Lower leg skin (tissue), 4 donors: ENCODE data around the gene CACYBP. TPM values are rescaled to one million over a fixed set of nuclear protein-coding genes. Genes with fewer than 3 reads are reported as not detected.

Source experiments
- DNase-seq, 2 donors: peaks; one replicate each; pipeline ENCODE4 v3.0.0-alpha.2; 2019; ENCODE audit warnings: low spot score in 2 of 2
- H3K4me3 ChIP-seq: fragments of 200-600 bp; sonication (generic); 2 replicates; pipeline ENCODE4 v1.5.1; 2017; ENCODE audit warnings: mild to moderate bottlenecking, low read depth; ENCODE audit not compliant: poor library complexity, severe bottlenecking
- CTCF ChIP-seq, 3 donors: fragments of 450-650 bp; IDR thresholded peaks; one replicate each; pipeline ENCODE4 v1.5.1; 2016; ENCODE audit warnings: antibody characterized with exemption in 3 of 3, mild to moderate bottlenecking in 3 of 3, moderate library complexity in 2 of 3
- POLR2A ChIP-seq, 2 donors: fragments of 450-650 bp; IDR thresholded peaks; one replicate each; pipeline ENCODE4 v1.6.1; 2016 to 2017; ENCODE audit warnings: antibody characterized with exemption in 2 of 2, mild to moderate bottlenecking in 1 of 2, moderate library complexity in 1 of 2
- WGBS, 2 donors: methylation state at CpG; one replicate each; pipeline ENCODE4 v1.1.5; 2018; 5-methylcytosine and 5-hydroxymethylcytosine counted together
- intact Hi-C: fragments of 100-400 bp; cut with DNase I; formaldehyde crosslinking; loops from one replicate; pipeline ENCODE4 v1.15.0; 2023; ENCODE audit warnings: low total_unique reads
- total RNA-seq, 4 donors: library from RNA; depleted of rRNA; stranded (reverse); fragments of >200 nt; gene quantifications; one replicate each; pipeline ENCODE4 v1.1.0, GENCODE V29; 2016

Gene CACYBP
- total RNA-seq, 4 donors from 2014 or later = 53.4 to 80.9 (median 57.9) TPM

DNA sequence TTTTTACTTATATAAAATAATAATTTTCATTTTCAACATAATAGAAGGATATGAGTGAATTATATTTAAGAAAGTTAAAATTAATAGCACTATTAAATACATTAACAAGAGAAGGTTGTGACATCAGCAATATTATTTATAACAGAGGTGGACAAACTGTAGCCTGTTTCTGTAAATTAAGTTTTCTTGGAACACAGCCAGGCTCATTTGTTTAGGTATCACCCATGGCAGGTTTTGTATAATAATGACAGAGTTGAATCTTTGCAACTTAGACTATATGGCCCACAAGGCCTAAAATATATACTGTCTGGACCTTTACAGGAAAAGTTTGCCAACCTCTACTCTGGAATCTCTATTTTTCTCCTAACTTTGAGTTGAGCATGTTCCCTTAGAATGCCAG is 42.8 kb upstream of the CACYBP start:
- DNase-seq = no peak
- no peak overlapping the region for H3K4me3 ChIP-seq
- intact Hi-C loops = no loop called here
- TF ChIP-seq POLR2A (IDR thresholded peaks at IDR 0.05) (no peak), CTCF (IDR thresholded peaks at IDR 0.05) (no peak)

DNA sequence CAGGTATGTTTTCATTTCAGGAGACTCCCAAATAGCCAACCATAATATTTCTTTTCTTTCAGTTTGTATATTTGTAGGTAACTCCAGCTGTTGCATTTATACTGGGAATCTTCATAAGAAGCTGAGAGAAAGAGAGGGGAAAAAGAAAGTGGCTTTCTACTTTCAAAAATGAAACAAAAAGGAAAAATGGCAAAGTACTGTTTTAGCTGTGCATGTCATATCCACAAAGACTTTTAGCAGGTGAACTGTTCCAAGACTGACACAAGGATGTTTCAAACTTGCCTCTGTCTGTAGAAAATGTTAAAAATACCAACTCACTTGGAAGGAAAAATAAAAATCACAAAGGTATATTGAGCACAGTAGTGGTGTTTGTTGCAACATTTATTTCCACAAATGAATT is 41.9 kb upstream of the CACYBP start:
- no peak overlapping the region for H3K4me3 ChIP-seq
- DNase-seq = no peak
- intact Hi-C loops = no loop called here
- TF ChIP-seq CTCF (IDR thresholded peaks at IDR 0.05) (no peak), POLR2A (IDR thresholded peaks at IDR 0.05) (no peak)

GRCh38 chr1:174958396-174958795 is 41.4 kb upstream of the CACYBP start:
- TF ChIP-seq POLR2A (IDR thresholded peaks at IDR 0.05) (no peak), CTCF (IDR thresholded peaks at IDR 0.05) (no peak)
- intact Hi-C loops = no loop called here
- no peak for DNase-seq
- H3K4me3 ChIP-seq = no peak overlapping the region
- 76 to 80% methylated on average over 1 of the region's 1 CpG for WGBS, 2 donors

GRCh38 chr1:174960362-174960761 is 39.4 kb upstream of the CACYBP start:
- DNase-seq = no peak
- H3K4me3 ChIP-seq = no peak overlapping the region
- 85 to 89% methylated on average over 2 of the region's 2 CpGs for WGBS, 2 donors
- intact Hi-C loops = no loop called here
- no peak for TF ChIP-seq CTCF (IDR thresholded peaks at IDR 0.05)
- no peak for TF ChIP-seq POLR2A (IDR thresholded peaks at IDR 0.05)

- TF ChIP-seq POLR2A (IDR thresholded peaks at IDR 0.05) (no peak), CTCF (IDR thresholded peaks at IDR 0.05) (no peak)
- 37 to 47% methylated on average over 2 of the region's 2 CpGs for WGBS, 2 donors
- intact Hi-C loops = no loop called here
- no peak for DNase-seq
- H3K4me3 ChIP-seq = no peak overlapping the region
These were observed 36.1 kb upstream of the CACYBP start for GRCh38 chr1:174963529-174964125.

DNA sequence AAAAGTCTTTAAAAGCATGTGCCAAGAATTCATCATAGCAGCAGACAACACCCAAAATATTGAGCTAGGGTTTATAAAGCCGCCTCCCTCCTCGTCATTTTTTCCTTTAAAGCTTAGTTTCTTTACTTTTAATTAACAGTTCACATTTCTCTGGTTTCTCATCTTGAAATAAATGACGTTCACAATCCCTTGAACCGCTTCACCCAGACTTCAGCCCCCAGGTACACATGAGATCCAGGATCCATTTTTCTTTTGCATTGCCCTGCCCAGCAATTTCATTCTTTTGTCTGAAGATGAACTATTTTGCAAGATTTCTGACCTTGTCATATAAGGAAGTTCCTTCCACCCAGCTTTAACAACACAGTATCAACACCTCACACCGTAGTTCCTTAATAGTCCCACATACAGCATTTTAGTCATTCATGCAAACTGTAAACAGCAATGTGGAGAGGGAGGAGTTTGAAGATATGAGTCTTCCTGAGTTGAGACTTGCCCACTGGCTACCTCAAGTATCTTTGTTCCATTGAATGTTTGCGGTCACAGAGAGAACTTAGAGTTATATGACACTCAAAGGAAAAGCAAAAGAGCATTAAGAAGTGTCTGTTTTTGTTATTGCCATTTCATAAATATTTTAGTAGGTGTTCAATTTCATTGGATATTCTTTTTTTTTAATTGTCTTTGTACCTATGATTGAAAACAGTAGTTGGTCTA is 35.3 kb upstream of the CACYBP start:
- peak in 1 of 2 donors; percentile 17 for DNase-seq
- 17 to 20% methylated on average over 6 of the region's 6 CpGs for WGBS, 2 donors
- no peak for TF ChIP-seq CTCF (IDR thresholded peaks at IDR 0.05)
- TF ChIP-seq POLR2A (IDR thresholded peaks at IDR 0.05) = no peak
- H3K4me3 ChIP-seq = no peak overlapping the region
- intact Hi-C loops = no loop called here
